Loucy (cell line): ENCODE measurements around the gene AEBP2.

Experiments
- EZH2phosphoT487 ChIP-seq: fragments of 200-600 bp; IDR thresholded peaks from 2 replicates; pipeline ENCODE4 v1.6.1; 2018; ENCODE audit warnings: antibody characterized with exemption, mild to moderate bottlenecking, moderate library complexity, borderline replicate concordance
- TF ChIP-seq, protein P1 (sequence below): fragments of 200-600 bp; sonication (generic); conservative IDR thresholded peaks from 2 replicates; pipeline ENCODE4 v1.5.1; 2014; ENCODE audit warnings: mild to moderate bottlenecking, antibody characterized with exemption, low read length

DNA sequence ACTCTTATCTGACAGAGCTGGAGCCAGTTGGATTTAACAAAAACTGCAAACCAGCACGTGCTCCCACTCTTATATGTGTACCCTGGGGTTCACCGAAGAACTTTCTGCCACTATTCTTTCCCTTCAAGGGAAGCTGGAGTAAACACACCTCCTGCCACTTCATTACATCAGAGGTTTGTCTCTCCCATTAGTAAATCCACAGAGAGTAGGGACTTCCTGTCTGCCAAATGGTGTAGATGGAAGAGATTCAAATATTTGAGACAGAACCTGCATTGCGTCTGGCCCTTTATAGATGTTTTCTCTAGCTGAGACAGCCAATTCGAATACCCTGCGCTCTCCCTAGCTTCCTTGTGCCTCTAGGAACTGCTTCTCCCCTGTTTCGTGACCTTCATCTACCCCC, 29.1 kb upstream of the AEBP2 start:
- TF ChIP-seq, protein P1, sequence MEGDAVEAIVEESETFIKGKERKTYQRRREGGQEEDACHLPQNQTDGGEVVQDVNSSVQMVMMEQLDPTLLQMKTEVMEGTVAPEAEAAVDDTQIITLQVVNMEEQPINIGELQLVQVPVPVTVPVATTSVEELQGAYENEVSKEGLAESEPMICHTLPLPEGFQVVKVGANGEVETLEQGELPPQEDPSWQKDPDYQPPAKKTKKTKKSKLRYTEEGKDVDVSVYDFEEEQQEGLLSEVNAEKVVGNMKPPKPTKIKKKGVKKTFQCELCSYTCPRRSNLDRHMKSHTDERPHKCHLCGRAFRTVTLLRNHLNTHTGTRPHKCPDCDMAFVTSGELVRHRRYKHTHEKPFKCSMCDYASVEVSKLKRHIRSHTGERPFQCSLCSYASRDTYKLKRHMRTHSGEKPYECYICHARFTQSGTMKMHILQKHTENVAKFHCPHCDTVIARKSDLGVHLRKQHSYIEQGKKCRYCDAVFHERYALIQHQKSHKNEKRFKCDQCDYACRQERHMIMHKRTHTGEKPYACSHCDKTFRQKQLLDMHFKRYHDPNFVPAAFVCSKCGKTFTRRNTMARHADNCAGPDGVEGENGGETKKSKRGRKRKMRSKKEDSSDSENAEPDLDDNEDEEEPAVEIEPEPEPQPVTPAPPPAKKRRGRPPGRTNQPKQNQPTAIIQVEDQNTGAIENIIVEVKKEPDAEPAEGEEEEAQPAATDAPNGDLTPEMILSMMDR = no peak
- no peak for TF ChIP-seq EZH2phosphoT487
